Measurements from ENCODE around the gene MRPL12. TPM values are rescaled to one million over a fixed set of nuclear protein-coding genes. Genes with fewer than 3 reads are reported as not detected.

Gene MRPL12
- total RNA-seq, 1 experiment from 2014 or later: 139 TPM

DNA sequence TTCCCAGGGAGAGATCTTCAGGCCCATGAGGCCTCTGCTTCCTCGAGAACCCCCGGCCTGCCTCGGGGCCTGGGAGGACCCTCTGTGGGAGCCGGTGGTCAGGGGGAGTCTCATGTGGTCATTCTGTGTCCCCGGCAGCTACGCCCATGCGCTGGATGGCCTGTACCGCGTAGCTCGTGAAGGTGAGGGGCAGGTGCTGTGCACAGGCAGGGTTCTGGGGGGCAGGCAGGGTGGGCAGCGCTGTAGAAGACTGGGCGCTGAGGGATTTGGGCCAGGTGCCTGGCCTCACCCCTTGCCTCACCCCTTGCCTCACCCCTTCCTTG lies 13.5 kb downstream of the MRPL12 start:
- DNase-seq (ENCODE audit: low spot score): no peak
- no peak for TF ChIP-seq TP53 (CRISPR knock-in tag; IDR thresholded peaks at IDR 0.05)
- TF ChIP-seq RELA (CRISPR knock-in tag; IDR thresholded peaks at IDR 0.05; ENCODE audit: borderline replicate concordance): no peak
- TF ChIP-seq, protein P1, sequence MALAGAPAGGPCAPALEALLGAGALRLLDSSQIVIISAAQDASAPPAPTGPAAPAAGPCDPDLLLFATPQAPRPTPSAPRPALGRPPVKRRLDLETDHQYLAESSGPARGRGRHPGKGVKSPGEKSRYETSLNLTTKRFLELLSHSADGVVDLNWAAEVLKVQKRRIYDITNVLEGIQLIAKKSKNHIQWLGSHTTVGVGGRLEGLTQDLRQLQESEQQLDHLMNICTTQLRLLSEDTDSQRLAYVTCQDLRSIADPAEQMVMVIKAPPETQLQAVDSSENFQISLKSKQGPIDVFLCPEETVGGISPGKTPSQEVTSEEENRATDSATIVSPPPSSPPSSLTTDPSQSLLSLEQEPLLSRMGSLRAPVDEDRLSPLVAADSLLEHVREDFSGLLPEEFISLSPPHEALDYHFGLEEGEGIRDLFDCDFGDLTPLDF (CRISPR knock-in tag; IDR thresholded peaks at IDR 0.05): no peak
- no peak for TF ChIP-seq ZBTB21 (CRISPR knock-in tag; IDR thresholded peaks at IDR 0.05; ENCODE audit: borderline replicate concordance)
- no peak for TF ChIP-seq PRRX2 (CRISPR knock-in tag; IDR thresholded peaks at IDR 0.05)
- TF ChIP-seq, protein P2, sequence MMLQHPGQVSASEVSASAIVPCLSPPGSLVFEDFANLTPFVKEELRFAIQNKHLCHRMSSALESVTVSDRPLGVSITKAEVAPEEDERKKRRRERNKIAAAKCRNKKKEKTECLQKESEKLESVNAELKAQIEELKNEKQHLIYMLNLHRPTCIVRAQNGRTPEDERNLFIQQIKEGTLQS (CRISPR knock-in tag; conservative IDR thresholded peaks at IDR 0.05): no peak
- TF ChIP-seq, protein P3, sequence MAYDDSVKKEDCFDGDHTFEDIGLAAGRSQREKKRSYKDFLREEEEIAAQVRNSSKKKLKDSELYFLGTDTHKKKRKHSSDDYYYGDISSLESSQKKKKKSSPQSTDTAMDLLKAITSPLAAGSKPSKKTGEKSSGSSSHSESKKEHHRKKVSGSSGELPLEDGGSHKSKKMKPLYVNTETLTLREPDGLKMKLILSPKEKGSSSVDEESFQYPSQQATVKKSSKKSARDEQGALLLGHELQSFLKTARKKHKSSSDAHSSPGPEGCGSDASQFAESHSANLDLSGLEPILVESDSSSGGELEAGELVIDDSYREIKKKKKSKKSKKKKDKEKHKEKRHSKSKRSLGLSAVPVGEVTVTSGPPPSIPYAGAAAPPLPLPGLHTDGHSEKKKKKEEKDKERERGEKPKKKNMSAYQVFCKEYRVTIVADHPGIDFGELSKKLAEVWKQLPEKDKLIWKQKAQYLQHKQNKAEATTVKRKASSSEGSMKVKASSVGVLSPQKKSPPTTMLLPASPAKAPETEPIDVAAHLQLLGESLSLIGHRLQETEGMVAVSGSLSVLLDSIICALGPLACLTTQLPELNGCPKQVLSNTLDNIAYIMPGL (CRISPR knock-in tag; IDR thresholded peaks at IDR 0.05): no peak
- no peak for TF ChIP-seq ELF4 (CRISPR knock-in tag; IDR thresholded peaks at IDR 0.05; ENCODE audit: low read depth)
- TF ChIP-seq FOXK1 (CRISPR knock-in tag; IDR thresholded peaks at IDR 0.05): no peak
- TF ChIP-seq, protein P4, sequence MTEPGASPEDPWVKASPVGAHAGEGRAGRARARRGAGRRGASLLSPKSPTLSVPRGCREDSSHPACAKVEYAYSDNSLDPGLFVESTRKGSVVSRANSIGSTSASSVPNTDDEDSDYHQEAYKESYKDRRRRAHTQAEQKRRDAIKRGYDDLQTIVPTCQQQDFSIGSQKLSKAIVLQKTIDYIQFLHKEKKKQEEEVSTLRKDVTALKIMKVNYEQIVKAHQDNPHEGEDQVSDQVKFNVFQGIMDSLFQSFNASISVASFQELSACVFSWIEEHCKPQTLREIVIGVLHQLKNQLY (CRISPR knock-in tag; IDR thresholded peaks at IDR 0.05): no peak
- TF ChIP-seq, protein P5, sequence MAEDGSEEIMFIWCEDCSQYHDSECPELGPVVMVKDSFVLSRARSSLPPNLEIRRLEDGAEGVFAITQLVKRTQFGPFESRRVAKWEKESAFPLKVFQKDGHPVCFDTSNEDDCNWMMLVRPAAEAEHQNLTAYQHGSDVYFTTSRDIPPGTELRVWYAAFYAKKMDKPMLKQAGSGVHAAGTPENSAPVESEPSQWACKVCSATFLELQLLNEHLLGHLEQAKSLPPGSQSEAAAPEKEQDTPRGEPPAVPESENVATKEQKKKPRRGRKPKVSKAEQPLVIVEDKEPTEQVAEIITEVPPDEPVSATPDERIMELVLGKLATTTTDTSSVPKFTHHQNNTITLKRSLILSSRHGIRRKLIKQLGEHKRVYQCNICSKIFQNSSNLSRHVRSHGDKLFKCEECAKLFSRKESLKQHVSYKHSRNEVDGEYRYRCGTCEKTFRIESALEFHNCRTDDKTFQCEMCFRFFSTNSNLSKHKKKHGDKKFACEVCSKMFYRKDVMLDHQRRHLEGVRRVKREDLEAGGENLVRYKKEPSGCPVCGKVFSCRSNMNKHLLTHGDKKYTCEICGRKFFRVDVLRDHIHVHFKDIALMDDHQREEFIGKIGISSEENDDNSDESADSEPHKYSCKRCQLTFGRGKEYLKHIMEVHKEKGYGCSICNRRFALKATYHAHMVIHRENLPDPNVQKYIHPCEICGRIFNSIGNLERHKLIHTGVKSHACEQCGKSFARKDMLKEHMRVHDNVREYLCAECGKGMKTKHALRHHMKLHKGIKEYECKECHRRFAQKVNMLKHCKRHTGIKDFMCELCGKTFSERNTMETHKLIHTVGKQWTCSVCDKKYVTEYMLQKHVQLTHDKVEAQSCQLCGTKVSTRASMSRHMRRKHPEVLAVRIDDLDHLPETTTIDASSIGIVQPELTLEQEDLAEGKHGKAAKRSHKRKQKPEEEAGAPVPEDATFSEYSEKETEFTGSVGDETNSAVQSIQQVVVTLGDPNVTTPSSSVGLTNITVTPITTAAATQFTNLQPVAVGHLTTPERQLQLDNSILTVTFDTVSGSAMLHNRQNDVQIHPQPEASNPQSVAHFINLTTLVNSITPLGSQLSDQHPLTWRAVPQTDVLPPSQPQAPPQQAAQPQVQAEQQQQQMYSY (CRISPR knock-in tag; IDR thresholded peaks at IDR 0.05): no peak
- TF ChIP-seq CREM (CRISPR knock-in tag; IDR thresholded peaks at IDR 0.05): no peak
- no peak for TF ChIP-seq ZNF263 (CRISPR knock-in tag; IDR thresholded peaks at IDR 0.05; ENCODE audit: low read depth)
- ChIA-PET CTCF (interaction anchor here (1.0 kb wide), 1 partner anchor 151 kb away, joined by 4 read pairs; no protein-coding TSS in a partner anchor), POLR2A (interaction anchor here (0.5 kb wide), 1 partner anchor 79 kb away, joined by 3 read pairs; no protein-coding TSS in a partner anchor)
- 0 out of 2 replicates have a peak, but pooled peaks cover 4% of the 10 kb centered on the region for H3K36me3 Mint-ChIP-seq
- H3K4me3 Mint-ChIP-seq: no peak overlapping the region
- no peak overlapping the region for H3K27ac Mint-ChIP-seq
- peaks cover 7% of the 10 kb centered on the region for H3K4me1 Mint-ChIP-seq
- ATAC-seq: no peak
- no peaks in the 10 kb centered on the region for H3K9me3 Mint-ChIP-seq
- H3K27me3 Mint-ChIP-seq (ENCODE audit: low read depth): peaks cover 2% of the 10 kb centered on the region; the same call in 1 of the 2 replicates

DNA sequence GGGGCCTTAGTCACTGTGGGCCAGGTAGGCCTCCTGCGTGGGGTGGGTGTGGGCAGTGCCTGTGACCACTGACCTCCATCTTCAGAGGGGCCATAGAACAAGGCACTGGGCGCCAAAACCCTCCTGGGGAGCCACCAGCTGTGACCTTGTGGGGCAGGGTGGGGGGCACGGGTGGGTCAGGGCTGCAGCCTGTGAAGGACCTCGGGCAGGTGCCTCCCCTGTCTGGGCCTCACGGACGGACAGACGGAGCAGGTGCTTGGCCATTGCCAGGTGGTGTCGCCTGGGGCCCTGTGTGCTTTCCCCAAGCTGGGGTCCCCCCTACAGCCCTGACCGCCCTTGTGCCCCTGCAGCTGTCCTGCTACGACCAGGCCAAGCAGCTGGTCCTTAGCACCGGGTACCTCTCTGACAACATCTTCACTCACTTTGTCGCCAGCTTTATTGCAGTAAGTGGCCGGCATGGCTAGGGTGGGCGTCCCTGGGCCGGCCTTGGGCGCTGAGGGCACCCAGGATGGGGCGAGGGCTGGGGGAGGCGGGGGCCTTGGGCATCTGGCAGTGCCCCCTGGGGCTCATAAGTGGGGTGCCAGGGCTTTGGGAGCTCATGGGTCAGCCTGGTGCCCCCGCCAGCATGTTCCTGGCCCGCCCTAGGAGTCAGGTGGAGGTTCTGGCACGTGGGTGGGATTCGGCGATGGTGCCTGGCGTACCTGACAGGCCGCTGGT lies 14.0 kb downstream of the MRPL12 start:
- Mint-ChIP-seq H3K27me3 (ENCODE audit: low read depth) (peaks cover 2% of the 10 kb centered on the region; the same call in 1 of the 2 replicates), H3K36me3 (0 out of 2 replicates have a peak, but pooled peaks cover 4% of the 10 kb centered on the region), H3K4me3 (no peak overlapping the region), H3K4me1 (peaks cover 7% of the 10 kb centered on the region), H3K9me3 (no peaks in the 10 kb centered on the region), H3K27ac (no peak overlapping the region)
- no peak for TF ChIP-seq ZNF317 (CRISPR knock-in tag; IDR thresholded peaks at IDR 0.05; ENCODE audit: borderline replicate concordance, low read depth)
- TF ChIP-seq, protein P6, sequence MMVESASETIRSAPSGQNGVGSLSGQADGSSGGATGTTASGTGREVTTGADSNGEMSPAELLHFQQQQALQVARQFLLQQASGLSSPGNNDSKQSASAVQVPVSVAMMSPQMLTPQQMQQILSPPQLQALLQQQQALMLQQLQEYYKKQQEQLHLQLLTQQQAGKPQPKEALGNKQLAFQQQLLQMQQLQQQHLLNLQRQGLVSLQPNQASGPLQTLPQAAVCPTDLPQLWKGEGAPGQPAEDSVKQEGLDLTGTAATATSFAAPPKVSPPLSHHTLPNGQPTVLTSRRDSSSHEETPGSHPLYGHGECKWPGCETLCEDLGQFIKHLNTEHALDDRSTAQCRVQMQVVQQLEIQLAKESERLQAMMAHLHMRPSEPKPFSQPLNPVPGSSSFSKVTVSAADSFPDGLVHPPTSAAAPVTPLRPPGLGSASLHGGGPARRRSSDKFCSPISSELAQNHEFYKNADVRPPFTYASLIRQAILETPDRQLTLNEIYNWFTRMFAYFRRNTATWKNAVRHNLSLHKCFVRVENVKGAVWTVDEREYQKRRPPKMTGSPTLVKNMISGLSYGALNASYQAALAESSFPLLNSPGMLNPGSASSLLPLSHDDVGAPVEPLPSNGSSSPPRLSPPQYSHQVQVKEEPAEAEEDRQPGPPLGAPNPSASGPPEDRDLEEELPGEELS (CRISPR knock-in tag; IDR thresholded peaks at IDR 0.05): no peak
- TF ChIP-seq TEAD4 (CRISPR knock-in tag; IDR thresholded peaks at IDR 0.05): no peak
- TF ChIP-seq, protein P7, sequence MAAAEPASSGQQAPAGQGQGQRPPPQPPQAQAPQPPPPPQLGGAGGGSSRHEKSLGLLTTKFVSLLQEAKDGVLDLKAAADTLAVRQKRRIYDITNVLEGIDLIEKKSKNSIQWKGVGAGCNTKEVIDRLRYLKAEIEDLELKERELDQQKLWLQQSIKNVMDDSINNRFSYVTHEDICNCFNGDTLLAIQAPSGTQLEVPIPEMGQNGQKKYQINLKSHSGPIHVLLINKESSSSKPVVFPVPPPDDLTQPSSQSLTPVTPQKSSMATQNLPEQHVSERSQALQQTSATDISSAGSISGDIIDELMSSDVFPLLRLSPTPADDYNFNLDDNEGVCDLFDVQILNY (CRISPR knock-in tag; IDR thresholded peaks at IDR 0.05): no peak
- TF ChIP-seq, protein P8, sequence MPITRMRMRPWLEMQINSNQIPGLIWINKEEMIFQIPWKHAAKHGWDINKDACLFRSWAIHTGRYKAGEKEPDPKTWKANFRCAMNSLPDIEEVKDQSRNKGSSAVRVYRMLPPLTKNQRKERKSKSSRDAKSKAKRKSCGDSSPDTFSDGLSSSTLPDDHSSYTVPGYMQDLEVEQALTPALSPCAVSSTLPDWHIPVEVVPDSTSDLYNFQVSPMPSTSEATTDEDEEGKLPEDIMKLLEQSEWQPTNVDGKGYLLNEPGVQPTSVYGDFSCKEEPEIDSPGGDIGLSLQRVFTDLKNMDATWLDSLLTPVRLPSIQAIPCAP (CRISPR knock-in tag; IDR thresholded peaks at IDR 0.05): no peak
- ChIA-PET CTCF (interaction anchor here (1.0 kb wide), 1 partner anchor 150 kb away, joined by 4 read pairs; no protein-coding TSS in a partner anchor), POLR2A (no interaction called here)
- ATAC-seq (no peak), DNase-seq (ENCODE audit: low spot score) (no peak)

All from WTC11 (cell line).